NB4 (cell line): ENCODE measurements around the gene RTN4RL2.

ENCODE experiments used
- MAX ChIP-seq: IDR thresholded peaks from 2 replicates; pipeline ENCODE4 v1.6.1; 2011; ENCODE audit warnings: low read depth, low read length
- TF ChIP-seq, protein P1 (sequence below): IDR thresholded peaks from one replicate; pipeline ENCODE4 v1.5.1; 2012; ENCODE audit warnings: low read depth, low read length

DNA sequence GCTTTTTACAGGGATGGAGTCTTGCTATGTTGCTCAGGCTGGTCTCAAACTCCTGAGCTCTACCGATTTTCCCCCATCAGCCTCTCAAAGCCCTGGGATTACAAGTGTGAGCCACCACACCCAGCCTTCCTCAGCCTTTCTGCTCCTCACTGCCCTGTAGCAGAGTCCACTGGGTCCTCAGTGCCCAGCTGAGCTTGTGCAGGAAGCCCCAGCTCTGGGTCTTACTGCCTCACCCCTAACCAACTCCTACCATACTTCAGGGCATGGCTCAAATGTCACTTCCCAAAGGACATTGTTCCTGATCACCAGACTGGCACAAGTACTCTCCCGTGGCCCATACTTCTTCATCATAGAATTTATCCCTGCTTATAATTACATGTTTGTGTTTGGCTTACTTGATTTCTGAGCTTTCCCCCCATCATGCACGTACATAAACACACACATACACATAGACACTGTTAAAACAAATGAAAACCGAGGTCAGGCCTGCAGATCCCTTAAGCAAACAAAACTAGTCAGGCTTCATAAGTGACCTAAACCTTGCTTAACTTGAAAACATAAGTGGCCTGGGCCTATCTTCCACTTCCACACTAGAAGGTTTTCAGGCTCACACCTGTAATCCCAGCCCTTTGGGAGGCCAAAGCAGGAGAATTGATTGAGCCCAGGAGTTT is 19.4 kb upstream of the RTN4RL2 start:
- TF ChIP-seq, protein P1, sequence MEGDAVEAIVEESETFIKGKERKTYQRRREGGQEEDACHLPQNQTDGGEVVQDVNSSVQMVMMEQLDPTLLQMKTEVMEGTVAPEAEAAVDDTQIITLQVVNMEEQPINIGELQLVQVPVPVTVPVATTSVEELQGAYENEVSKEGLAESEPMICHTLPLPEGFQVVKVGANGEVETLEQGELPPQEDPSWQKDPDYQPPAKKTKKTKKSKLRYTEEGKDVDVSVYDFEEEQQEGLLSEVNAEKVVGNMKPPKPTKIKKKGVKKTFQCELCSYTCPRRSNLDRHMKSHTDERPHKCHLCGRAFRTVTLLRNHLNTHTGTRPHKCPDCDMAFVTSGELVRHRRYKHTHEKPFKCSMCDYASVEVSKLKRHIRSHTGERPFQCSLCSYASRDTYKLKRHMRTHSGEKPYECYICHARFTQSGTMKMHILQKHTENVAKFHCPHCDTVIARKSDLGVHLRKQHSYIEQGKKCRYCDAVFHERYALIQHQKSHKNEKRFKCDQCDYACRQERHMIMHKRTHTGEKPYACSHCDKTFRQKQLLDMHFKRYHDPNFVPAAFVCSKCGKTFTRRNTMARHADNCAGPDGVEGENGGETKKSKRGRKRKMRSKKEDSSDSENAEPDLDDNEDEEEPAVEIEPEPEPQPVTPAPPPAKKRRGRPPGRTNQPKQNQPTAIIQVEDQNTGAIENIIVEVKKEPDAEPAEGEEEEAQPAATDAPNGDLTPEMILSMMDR: no peak
- TF ChIP-seq MAX: no peak
